Measurements from ENCODE around the gene FBXO5. TPM values are rescaled to one million over a fixed set of nuclear protein-coding genes. Genes with fewer than 3 reads are reported as not detected.
A peak's percentile ranks its signal among the peaks of the same experiment; 100 is the strongest.

FBXO5 gene
- total and polyA plus RNA-seq, 12 donors: 1.2 to 19.2 (median 4.3) TPM

- Histone ChIP-seq H3K4me1 (replicated peaks in 1 of 2) (no peaks in the 10 kb centered on the region), H3K27ac (no peak overlapping the region), H3K27me3 (no peaks in the 10 kb centered on the region), H3K9me3 (replicated peaks in 1 of 3) (no peaks in the 10 kb centered on the region), H3K36me3 (replicated peaks in 1 of 2) (peaks cover 0 to 5% of the 10 kb centered on the region in 2 donors), H3K4me3 (no peak overlapping the region)
- no peak for DNase-seq
- TF ChIP-seq POLR2A (IDR thresholded peaks at IDR 0.05) (no peak), CTCF (IDR thresholded peaks at IDR 0.05) (no peak)
- 79 to 81% (median 79%) methylated on average over 2 of the region's 2 CpGs for WGBS, 4 donors
- intact Hi-C loops (cut with DNase I): no loop called here
Measured at GRCh38 chr6:153013438-153013837, 30.6 kb upstream of the FBXO5 start.

- intact Hi-C loops (cut with DNase I): no loop called here
- Histone ChIP-seq H3K36me3 (replicated peaks in 1 of 2) (peaks cover 0 to 5% of the 10 kb centered on the region in 2 donors), H3K27me3 (no peaks in the 10 kb centered on the region), H3K4me1 (replicated peaks in 1 of 2) (no peaks in the 10 kb centered on the region), H3K27ac (no peak overlapping the region), H3K4me3 (no peak overlapping the region), H3K9me3 (replicated peaks in 1 of 3) (no peaks in the 10 kb centered on the region)
- WGBS, 4 donors: 88 to 96% (median 91%) methylated on average over 6 of the region's 6 CpGs
- DNase-seq: no peak
- TF ChIP-seq CTCF (IDR thresholded peaks at IDR 0.05): no peak
- no peak for TF ChIP-seq POLR2A (IDR thresholded peaks at IDR 0.05)
Measured at GRCh38 chr6:153012856-153013255, 30.0 kb upstream of the FBXO5 start.

GRCh38 chr6:153003366-153003690 lies 20.5 kb upstream of the FBXO5 start:
- Histone ChIP-seq H3K36me3 (replicated peaks in 1 of 2) (peaks cover 0 to 1% of the 10 kb centered on the region in 2 donors), H3K27me3 (no peaks in the 10 kb centered on the region), H3K4me1 (replicated peaks in 1 of 2) (peaks cover 14 to 43% of the 10 kb centered on the region in 2 donors), H3K4me3 (peak overlapping the region; percentile 44 to 73 (median 64)), H3K27ac (peak overlapping the region in 4 of 5 donors; percentile 77 to 92 (median 83)), H3K9me3 (replicated peaks in 1 of 3) (no peaks in the 10 kb centered on the region)
- intact Hi-C loops (cut with DNase I): no loop called here
- TF ChIP-seq POLR2A (IDR thresholded peaks at IDR 0.05) (no peak), CTCF (IDR thresholded peaks at IDR 0.05) (no peak)
- 1 to 8% (median 2%) methylated on average over 6 of the region's 6 CpGs for WGBS, 4 donors
- DNase-seq: peak in 1 of 7 donors; percentile 15

GRCh38 chr6:153002613-153003365 lies 19.9 kb upstream of the FBXO5 start, which contains the start of gene MTRF1L:
Gene MTRF1L, minus strand, starts transcription at chr6:153002709. Its CDS starts 24 bp downstream, at chr6:153002685.
- H3K4me3 ChIP-seq: peak within 1 kb of the TSS; percentile 44 to 73 (median 64)
- no peaks in the 10 kb centered on the region for H3K27me3 ChIP-seq
- intact Hi-C loops (cut with DNase I): no loop called here
- H3K9me3 ChIP-seq (replicated peaks in 1 of 3): no peaks in the 10 kb centered on the region
- H3K4me1 ChIP-seq (replicated peaks in 1 of 2): peaks cover 14 to 43% of the 10 kb centered on the region in 2 donors
- peak within 1 kb of the TSS; percentile 63 to 92 (median 80) for H3K27ac ChIP-seq
- peaks cover 0 to 4% of the 10 kb centered on the region in 2 donors for H3K36me3 ChIP-seq (replicated peaks in 1 of 2)
- DNase-seq: peak; percentile 90 to 97 (median 96)
- peak; percentile 67 to 88 for TF ChIP-seq POLR2A (IDR thresholded peaks at IDR 0.05)
- TF ChIP-seq CTCF (IDR thresholded peaks at IDR 0.05): no peak
- 0 to 1% (median 0%) methylated on average over 21 to 52 of the region's 52 CpGs for WGBS, 4 donors

Data from adrenal gland (tissue), 12 donors.